ENCODE measurements around the gene USP14.

Gene USP14

DNA sequence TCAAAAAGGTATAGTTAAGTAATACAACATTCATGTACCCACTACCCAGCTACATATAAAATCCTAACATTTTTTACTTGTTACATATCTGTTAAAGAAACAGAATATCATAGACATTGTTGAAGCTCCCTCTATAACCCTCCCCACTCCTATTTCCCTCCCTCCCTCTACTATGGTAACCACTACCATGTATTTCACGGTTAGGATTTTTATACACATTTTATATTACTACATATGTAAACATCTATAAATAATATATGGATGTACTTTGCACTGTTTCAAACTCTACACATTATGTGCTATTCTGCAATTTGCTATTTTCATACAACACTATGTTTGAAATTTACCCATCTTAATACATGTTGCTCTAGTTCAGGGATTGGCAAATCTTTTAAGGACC, 73.2 kb downstream of the USP14 start:
- DNase-seq: no peak

DNA sequence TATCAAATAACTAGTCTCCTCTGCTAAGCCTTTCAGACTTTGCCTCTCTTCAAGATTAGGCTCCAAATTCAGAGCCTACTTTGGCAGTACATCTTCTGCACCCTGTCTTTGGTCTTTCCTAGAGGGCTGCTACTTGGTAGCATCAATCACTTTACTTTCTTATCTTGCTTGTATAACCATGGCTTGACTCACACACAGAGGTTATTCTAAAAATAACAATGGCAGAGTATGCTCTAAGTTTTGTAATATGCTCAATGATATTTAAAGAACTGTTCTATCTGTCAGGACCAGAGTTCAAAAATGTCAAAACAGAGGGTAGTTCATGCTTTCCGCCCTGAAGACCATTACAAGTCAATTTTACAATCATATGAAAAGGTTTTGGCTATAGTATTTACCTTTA, 81.8 kb downstream of the USP14 start:
- no peak for DNase-seq

DNA sequence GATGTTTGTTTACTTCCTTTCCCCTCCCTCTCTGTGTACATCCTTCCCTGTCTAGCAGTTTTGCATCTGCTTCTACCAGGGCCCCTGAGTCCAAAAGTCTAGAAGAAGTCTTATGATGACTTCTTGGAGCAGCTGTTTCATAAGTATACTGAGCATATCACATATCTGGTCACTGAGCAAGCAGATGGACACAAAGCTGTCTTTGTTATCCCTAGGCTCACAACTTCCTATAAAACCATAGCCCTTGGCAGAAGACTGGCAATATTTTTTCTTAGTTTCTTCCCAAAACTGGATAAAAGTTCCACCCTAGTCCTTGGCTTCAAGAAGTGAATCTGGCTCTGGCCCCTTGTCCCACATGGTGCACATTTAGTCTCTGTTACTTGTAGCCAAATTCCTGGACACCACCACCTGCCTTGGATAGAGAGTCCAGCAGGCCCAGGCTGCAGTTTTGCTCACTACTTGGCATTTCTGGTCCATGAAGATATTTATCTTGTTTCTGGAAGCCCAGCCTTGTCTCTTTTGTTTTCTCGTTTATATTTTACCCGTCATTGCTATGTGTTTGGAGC, 87.0 kb downstream of the USP14 start:
- no peak for DNase-seq

DNA sequence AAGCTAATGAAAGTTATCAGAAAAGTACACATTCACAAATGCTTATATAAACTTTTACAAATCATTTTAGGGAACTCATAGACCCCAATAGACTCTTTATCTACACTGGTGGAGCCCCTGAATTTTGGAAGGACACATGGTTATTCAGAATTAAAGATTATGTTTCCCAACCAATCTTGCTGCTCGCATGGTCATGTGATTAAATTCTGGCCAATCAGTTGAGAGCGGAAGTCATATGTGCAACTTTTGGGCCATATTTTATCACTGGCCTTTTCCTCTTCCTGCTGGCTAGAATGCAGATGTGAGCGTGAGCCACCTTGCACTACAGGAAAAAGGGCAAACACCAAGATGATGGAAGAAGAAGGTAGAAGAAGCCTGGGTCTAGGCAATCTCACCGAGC, 89.7 kb downstream of the USP14 start:
- DNase-seq: no peak

DNA sequence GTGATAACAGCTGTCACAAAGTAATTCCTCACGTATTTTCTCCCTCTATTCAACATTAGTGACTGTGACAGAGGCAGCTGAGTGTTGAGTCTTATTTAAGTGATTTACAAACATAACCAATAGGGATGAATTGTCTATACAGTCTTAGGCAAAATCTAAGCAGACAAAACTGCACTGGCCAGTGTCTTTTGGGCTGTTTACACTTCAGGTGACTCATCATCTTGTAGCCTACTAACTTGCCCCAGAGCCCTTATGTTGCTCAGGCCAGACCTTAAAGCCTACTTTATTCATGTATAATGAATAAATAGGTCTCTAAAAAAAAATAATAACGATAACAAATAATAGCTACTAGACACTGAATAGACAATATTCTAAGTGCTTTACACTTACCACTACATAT, 92.3 kb downstream of the USP14 start:
- DNase-seq: no peak

DNA sequence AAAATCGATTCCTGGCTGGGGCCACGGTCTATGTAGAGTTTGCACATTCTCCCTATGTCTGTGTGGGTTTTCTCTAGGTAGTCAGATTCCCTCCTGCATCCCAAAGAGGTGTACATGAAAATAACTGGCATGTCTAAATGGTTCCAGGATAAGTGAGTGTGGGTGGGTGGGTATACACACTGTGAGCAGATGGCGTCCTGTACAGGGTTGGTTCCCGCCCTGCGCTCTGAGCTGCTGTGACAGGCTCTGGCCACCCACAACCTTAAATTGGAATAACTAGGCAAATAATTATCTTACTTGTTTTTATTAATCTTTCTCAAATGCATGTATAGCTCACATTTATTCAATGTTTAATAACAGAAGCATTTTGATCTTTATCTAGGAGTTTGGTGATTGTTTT, 93.2 kb downstream of the USP14 start:
- no peak for DNase-seq

DNA sequence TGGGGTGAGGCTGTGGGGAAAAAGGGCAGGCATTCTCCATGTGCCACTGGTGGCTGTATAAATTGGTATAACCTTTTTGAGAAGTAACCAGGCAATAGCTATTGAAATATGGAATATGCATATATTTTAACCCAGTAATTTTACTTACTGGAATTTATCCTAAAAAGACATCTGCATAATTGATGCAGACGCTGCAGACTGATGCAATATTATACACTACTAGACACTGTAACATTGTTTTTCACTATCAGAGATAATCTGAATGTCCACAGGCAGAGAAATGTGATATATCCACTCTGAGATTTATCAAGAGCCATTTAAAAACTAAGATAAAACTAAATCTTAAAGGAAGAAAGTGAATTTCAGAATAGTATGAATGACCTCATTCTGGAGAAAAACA, 94.8 kb downstream of the USP14 start:
- no peak for DNase-seq

DNA sequence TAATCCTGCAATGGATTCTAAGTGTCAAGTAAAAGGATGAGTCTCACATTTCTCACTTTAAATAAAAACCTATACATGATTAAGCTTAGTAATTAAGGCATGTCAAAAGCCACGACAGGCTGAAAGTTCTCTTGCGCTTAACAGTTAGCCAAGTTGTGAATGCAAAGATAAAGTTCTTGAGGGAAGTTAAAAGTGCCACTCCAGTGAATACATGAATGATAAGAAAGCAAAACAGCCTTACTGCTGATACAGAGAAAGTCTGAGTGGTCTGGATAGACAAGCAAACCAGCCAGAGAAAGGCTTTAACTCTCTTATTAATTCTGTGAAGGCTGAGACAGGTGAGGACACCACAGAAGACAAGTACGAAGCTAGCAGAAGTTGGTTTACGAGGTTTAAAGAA, 96.8 kb downstream of the USP14 start:
- no peak for DNase-seq

DNA sequence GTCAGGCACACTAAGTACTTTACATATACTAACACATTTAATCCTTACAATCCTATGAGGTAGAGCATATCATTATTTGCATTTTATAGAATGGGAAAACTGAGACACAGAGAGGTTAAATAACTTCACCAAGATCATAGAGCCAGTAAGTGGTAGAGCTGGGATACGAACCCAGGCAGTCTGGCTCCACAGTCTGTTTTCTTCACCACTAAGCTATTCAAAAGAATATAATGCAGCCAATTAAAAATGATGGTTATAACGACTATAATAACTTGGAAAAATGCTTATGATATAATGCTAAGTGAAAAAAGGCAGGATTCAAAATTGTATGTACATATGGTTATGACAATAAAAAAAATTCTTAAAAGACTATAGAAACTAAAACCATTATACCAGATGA, 102.2 kb downstream of the USP14 start:
- DNase-seq: no peak

DNA sequence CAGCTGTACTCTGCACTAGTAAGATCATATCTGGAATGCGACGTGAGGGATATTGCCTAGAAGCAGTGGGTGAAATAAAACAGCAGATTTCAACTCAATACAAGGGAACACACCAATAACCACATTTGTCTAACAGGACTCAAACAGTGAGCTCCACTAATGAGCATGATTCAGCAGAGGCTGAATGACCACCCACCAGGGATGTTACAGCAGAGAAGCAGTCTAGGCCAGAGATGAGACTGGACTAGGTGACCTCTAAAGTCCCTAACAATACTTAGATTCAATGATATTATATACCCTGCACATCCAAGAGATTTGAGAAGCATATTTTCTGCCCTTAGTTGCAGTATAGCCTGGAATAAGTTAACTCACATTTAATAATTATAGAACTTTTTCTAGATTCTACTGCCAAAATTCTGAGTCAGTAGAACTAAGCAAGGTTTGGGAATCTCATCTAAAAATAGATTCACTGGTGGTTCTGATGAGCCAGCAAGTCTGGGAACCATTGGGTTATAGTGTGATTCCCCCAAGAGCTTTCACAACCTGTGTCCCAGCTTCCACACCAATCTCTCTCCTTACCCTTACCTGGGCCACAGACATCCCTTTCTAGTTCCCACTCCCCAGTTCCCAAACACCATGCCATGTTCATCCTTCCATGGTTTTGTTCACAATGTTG, 103.2 kb downstream of the USP14 start:
- DNase-seq: no peak
